Measurements from ENCODE around the gene ADCY4.

Gene ADCY4

DNA sequence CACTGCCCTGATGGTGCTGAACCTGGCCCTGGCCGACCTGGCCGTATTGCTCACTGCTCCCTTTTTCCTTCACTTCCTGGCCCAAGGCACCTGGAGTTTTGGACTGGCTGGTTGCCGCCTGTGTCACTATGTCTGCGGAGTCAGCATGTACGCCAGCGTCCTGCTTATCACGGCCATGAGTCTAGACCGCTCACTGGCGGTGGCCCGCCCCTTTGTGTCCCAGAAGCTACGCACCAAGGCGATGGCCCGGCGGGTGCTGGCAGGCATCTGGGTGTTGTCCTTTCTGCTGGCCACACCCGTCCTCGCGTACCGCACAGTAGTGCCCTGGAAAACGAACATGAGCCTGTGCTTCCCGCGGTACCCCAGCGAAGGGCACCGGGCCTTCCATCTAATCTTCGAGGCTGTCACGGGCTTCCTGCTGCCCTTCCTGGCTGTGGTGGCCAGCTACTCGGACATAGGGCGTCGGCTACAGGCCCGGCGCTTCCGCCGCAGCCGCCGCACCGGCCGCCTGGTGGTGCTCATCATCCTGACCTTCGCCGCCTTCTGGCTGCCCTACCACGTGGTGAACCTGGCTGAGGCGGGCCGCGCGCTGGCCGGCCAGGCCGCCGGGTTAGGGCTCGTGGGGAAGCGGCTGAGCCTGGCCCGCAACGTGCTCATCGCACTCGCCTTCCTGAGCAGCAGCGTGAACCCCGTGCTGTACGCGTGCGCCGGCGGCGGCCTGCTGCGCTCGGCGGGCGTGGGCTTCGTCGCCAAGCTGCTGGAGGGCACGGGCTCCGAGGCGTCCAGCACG, 18.9 kb downstream of the ADCY4 start:
- DNase-seq (ENCODE audit: low read depth): no peak

DNA sequence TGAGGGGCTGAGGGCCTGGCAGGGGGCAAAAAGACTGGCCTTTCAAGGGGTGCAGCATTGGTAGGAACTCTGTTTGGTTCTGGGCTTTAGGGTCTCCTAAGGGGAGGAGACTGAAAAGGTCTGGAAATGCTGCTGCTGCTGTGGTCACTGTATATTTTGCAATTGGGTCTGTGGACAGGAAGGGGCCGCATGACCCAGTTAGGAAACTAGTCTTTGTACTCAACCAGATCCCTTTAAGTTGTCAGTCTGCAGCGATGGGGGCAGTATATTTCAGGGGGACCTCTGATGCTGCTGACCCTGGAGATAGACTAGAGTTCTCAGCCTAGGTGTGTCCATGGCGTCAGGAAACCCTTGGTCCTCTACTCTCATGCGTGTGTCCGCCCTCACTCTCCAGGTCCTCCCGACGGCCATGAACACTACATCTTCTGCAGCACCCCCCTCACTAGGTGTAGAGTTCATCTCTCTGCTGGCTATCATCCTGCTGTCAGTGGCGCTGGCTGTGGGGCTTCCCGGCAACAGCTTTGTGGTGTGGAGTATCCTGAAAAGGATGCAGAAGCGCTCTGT, 19.5 kb downstream of the ADCY4 start:
- DNase-seq (ENCODE audit: low read depth): no peak

DNA sequence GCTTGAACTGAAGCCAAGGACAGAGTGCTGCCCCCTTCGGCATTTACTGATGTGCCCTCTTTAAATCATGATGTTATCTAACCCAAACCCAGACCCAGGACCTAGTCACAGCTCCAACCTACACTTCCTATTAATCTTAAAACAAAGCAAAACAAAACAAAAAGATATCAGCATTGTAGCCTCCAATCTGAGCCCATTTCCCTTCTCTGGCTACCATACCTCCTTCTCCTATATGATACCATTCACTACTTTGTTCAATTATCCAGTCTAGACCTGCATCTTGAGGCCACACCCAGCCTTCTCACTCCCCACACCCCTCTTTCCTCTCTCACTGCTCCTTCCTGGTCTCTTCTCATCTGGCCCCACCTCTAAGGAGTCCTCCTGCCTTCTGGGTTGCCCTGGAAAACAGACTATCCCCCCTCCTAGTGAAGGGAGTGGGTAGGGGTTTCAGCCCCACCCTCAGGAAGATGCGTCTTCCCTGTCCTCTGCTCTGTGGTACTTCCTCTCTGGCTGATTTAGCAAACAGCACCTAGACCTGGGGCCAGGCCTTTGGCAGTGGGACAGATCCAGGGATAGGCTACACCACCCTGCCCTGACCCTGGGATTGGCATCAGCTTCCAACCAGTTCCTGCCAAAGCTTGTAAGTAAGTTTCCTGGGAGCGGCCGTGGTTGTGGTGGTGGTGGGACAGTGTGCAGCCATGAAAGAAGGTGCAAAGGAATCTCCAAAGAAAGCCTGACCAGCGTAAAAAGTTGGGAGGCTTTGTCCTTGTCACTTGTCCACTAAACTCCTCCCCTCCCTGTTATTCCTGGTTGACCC, 20.3 kb downstream of the ADCY4 start:
- no peak for DNase-seq (ENCODE audit: low read depth)

DNA sequence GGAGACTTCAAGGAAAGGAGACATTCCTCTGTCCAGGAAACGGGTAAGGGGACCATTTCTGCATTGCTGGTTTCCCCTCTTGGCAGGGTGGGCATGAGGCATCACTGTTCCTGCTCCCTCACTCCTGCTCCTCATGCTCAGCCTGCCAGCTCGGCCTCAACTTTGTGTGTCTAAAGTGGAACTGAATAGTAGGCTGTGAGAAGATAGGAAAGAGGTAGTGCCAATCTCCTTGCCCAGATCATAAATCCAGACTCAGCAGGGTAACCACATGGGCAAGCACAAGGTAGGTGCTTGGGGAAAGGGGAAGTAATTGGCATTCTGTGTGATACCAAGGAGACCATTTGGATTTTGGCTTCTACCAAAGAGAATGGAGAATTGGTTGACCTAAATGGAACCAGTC, 21.0 kb downstream of the ADCY4 start:
- no peak for DNase-seq (ENCODE audit: low read depth)

DNA sequence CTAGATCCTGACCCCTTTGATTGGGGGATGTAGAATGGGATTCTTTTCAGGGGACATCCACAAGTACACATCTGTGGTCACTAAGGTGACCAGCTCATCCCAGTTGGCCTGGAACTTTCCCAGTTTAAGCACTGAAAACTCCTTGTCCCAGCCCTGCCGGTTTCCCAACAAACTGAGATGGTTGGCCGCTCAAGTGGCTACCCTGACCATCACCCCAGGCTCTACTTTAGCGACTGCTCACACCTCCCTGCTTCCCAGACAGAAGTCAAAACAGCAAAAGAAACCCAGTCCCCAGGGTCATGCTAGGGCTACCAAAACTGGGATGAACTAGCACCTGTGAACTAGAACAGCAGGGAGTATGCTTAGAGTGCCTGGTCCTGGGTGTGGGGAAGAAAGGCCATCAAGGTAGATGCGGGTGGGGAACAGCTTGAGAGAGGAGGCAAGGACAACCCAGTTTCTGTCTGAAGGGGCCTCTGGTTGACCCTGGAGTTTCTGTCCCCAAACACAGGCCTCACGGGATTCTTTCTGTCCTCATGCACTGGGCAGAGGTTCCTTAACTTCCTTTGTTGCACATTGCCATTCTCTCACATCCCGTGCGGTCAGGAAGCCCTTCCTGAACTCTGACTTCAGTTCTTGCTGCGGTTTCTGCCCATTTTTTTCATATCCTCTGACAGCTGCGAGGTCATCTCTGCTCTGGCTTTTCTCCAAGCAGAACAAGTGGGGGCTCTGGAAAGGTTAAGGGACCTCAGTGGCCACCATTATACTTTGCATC, 21.9 kb downstream of the ADCY4 start:
- DNase-seq (ENCODE audit: low read depth): no peak

DNA sequence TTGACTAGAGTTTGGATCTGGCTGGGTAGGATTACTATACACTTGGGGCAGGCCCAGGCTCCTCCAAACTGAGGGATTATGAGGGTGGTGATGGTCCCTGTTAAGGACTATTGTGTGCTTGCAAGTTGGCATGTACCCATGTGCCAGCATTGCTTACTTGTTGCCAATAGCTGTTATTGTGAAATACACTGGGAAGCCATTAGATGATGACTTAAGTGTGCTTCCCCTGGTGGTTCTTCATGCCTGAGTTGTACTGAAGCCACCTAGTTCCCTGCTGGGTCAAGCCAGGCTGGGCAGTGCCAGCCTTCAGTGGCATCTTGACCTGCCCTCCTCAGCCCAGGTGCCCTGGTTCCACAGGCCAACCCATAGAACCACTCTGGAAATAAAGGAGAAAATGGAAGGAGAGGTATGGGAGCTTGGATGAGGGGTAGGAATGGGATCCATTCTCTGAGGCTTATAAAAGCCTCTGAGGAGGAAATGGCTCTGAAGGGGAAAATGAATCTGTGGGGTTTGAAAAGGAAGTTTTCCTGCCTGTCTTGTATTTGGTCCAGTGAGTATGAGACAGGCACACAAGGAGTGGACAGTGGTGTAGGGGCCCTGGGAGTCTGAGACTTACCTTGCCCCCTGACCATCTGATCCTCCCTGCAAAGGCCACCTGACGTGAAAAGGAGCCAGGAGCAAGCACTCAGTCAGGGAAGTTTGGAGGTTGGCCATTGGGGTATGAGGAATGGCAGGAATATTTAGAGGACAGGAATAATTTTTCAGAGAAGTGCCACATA, 22.8 kb downstream of the ADCY4 start:
- DNase-seq (ENCODE audit: low read depth): no peak

DNA sequence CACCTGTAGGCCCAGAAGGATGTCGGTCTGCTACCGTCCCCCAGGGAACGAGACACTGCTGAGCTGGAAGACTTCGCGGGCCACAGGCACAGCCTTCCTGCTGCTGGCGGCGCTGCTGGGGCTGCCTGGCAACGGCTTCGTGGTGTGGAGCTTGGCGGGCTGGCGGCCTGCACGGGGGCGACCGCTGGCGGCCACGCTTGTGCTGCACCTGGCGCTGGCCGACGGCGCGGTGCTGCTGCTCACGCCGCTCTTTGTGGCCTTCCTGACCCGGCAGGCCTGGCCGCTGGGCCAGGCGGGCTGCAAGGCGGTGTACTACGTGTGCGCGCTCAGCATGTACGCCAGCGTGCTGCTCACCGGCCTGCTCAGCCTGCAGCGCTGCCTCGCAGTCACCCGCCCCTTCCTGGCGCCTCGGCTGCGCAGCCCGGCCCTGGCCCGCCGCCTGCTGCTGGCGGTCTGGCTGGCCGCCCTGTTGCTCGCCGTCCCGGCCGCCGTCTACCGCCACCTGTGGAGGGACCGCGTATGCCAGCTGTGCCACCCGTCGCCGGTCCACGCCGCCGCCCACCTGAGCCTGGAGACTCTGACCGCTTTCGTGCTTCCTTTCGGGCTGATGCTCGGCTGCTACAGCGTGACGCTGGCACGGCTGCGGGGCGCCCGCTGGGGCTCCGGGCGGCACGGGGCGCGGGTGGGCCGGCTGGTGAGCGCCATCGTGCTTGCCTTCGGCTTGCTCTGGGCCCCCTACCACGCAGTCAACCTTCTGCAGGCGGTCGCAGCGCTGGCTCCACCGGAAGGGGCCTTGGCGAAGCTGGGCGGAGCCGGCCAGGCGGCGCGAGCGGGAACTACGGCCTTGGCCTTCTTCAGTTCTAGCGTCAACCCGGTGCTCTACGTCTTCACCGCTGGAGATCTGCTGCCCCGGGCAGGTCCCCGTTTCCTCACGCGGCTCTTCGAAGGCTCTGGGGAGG, 23.9 kb downstream of the ADCY4 start, which contains the start of gene LTB4R:
Gene LTB4R (plus strand): TSS at position 857 of the 959 bp plus-strand sequence. CDS start 4,150 bp downstream, outside the sequence.
- DNase-seq (ENCODE audit: low read depth): peak; percentile 51

DNA sequence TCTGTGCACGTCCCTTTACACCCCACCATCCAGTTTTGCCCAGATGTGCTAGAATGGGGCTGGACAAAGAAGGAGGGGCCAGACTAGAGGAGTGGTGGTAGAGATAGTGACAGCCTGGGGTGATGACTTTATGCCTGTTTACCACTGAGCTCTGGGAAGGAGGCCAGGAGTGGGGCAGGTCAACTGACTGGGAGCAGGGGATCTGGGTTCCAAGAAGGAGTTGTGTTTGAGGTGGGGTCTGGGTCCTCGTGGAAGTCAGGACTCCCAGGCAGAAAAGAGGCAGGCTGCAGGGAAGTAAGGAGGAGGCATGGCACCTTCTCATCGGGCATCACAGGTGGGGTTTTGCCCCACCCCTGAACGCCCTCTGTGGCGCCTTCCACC, 24.6 kb downstream of the ADCY4 start:
- no peak for DNase-seq (ENCODE audit: low read depth)

DNA sequence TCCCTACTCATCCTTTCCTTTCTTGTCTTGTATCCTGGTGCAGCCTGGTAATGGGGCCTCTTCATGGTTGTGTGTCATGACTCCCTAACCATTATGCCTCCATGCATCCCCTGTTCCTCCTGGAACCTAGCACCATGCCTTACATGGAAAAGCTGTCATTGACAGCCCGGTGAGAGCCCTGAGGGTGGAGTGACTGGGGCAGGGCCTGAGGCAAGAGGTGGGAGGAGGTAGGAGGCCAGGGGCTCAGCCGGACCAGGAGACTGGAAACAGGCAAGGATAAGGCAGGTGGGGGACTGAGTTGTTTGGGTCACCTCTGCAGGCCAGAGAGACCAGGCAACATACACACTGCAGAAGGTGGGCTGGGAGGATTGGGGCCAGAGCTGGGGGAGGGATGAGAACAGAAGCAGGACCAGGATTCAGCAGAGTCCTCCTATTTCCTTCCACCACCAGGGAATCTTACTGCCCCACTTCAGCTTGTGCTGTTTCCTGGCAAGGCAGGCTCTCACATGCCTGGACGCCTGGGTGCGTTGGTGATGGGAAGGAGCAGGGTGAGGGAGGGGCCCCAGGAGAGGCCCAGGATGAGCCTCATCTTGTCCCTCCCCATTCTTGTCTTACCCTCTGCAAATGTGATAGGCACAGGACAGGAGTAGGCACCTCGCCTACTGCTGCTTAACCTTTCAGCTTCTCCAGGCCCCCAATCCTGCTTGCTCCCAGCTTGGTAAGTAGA, 25.2 kb downstream of the ADCY4 start, which contains the start of gene LTB4R2:
Gene LTB4R2 (plus strand): TSS at position 603 of the 727 bp plus-strand sequence. CDS start 525 bp downstream, outside the sequence.
- DNase-seq (ENCODE audit: low read depth): no peak

DNA sequence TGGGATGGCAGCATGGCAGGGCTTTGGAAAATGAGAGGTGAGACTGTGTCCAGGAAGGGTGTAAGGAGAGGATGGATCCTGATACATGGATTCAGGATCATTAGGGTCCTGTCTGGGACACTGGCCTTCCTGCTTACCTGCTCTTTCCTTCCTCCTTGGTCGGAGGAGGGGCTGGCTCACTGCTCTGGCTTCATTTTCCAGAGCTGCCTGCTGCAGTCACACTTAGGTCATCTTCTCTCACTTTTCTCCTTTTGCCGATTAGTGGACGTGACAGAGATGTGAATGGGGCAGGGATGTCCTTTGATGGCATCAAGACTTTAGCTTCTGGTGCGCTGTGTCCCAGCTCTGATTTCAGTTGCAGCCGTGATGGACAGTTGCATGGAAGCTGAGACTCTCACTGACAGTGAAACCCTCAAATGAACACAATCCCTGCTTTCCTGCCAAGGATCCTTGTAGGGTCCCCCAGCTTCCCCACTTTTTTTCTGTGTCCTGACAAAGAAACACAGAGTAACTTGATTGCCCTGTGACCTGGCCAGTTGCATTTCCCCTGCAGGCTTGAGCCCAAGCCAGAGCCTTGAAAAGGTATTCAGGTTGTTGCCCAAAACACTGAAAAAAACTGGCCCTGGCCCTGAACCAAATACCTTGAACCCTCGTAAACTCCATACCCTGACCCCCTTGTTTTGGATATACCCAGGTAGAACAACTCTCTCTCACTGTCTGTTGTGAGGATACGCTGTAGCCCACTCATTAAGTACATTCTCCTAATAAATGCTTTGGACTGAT, 26.3 kb downstream of the ADCY4 start:
- DNase-seq (ENCODE audit: low read depth): no peak

DNA sequence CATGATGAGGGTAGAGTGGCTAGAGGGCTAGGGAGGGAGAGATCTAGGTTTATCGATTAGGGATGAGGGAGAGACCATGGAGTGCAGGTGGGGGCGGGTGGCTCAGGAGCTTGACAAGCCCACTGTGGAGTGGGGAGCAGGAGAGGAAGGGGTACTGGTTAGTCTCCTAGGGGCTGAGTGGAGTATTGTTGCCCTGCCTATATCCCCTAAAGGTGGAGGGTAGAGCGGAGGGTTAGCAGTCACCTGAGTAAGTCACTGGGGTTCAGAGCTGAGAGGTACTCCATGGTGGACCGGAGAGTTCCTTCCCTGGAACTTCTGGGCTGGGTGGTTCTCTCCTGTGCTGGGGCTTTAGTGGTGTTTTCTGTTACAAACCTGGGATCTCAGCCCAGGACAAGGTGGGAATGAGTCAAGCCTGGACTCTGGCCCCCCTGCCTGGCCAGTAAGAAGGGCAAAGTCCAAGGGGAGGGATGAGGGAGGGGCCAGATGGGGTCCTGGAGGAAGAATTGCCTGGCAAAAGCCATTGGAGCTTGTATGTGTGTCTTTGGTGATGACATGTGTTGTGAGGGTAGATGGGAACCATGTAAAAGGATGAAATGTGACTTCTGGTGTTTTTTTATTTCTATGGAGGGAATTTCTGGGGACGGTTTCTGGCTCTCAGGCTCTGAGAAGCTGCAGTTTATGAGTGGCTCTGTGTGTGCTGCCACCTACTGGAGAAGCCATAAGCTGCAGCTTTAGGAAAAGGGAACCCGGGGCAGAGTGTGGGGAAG, 27.1 kb downstream of the ADCY4 start, which contains the start of gene CIDEB:
Gene CIDEB (minus strand): TSS at position 403 of the 767 bp plus-strand sequence. CDS start 119 bp downstream, at position 284.
- peak; percentile 37 for DNase-seq (ENCODE audit: low read depth)

DNA sequence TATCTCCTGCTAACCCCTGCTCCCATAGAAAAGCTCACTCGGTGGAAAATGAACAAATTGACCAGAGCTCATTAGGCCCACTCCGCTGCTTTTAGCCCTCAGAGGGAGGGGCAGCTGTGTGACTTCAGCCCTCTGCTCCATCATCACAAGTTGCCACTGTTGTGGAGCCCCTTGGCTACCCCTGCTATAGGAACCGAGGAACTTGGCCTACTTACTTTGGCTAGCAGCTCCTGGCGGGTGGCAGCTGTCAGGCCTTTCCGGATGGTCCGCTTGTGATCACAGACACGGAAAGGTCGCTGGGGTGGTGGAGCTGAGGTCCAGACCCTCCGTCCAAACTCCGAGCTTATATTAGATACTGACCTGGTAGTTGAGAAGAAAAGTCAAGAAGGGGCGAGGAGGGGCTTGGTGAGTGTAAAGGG, 27.7 kb downstream of the ADCY4 start:
- no peak for DNase-seq (ENCODE audit: low read depth)

DNA sequence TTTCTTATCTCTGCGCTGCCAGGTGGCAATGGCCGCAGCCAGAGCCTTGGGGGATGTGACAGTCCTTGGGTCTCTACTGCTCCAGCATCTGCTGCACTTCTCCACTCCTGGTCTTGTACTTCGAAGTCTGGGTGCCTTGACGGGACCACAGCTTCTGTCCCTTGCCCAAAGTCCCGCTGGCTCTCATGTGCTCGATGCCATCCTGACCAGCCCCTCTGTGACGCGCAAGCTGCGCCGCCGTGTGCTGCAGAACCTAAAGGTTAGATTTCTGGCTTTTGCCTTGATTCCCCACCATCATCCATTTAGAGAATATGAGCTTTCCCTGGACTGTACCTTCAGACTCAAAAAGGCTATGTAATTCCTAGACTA, 30.9 kb downstream of the ADCY4 start:
- no peak for DNase-seq (ENCODE audit: low read depth)

DNA sequence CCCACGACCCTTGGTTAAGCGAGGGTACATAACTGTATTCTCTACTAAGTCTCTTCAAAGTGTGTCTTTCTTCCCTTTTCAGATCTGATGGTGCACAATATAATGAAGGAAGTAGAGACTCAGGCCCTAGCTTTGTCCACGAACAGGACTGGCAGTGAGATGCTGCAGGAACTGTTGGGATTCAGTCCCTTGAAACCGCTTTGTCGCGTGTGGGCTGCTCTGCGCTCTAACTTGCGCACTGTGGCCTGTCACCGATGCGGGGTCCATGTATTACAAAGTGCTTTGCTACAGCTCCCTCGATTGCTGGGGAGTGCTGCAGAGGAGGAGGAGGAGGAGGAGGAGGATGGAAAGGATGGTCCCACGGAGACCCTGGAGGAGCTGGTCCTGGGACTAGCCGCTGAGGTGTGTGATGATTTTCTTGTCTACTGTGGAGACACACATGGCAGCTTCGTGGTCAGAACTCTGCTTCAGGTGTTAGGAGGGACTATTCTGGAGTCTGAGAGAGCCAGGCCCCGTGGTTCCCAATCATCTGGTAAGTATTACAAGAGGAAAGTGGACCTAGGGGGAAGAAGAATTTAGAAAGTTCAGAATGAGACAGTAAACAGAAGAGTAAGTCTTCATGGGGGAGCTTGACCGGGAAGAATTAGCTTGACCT, 34.4 kb downstream of the ADCY4 start:
- no peak for DNase-seq (ENCODE audit: low read depth)

DNA sequence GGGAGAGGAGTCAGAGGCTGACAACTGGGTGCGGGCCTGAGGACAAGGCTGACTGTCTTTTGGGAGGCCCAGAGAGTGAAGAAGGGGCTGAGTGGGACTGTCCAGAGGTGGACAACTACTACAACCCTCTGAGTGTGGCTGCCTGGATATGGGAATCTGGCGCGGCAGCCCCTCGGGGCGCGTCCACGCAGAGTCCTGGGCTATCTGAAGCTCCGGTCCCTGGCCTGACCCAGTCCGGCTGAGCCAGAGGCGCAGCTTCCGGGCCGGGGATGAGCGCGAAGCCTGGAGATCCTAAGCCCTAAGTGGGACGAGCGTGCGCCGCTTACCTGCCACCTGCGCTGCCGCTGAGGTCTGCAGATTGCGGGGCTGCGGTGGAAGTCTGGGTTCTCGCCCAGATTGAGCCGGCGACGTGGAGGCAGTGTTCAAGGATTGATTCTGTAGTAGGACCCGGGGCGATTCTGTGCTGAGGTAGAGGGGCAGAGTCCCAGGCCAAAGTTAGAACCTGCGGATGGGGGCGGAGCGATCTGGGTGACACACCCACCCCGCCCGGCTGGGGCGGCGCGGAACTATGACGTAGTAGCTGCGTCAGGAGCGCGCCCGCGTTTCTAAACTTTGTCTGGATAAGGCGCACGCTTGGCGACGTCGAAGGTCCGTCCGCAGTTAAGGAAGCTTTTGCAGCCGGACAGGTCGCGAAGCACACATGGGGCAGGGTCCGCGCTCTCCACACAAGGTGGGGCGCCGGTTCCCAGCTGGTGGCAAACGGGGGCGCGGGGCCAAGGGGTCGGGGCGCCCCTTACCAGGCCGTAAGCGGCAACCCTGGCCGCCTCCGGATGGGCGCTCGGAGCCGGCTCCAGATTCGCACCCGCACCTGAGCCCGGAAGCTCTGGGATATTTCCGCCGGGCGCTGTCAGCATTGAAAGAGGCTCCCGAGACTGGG, 35.3 kb downstream of the ADCY4 start, which contains the start of the genes DHRS1 and NOP9:
Gene DHRS1 (minus strand): TSS at position 526 of the 937 bp plus-strand sequence. CDS start 674 bp downstream, outside the sequence.
Gene NOP9 (plus strand): TSS at position 596 of the 937 bp plus-strand sequence. CDS start 105 bp downstream, at position 701.
- peak; percentile 88 for DNase-seq (ENCODE audit: low read depth)

DNA sequence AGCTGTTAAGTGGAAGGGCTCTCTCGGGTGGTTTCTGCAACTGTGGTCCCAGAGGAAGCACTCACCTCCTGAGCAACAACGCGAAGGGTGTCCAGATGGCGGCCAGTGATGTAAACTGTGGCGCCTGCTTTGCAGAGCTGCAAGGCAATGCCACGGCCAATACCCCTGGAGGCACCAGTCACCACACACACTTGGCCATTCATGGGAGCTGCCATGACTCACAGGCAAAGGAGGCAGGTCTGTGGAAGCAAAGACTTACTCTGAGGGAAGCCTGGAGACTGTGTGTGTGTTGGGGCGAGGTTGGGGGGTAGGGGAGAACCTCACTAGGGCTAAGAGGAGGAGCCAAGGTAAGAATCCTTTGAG, 36.0 kb downstream of the ADCY4 start:
- no peak for DNase-seq (ENCODE audit: low read depth)

Measured in activated T-helper 9 cell treated with anti-CD3 and anti-CD28 coated beads, Interleukin-2, amount 50 U/mL, for 16 hours (primary cell).